ENCODE measurements around the gene SENP6. TPM values are rescaled to one million over a fixed set of nuclear protein-coding genes. Genes with fewer than 3 reads are reported as not detected.
A peak's percentile ranks its signal among the peaks of the same experiment; 100 is the strongest.

Gene SENP6
- total RNA-seq, 2 donors from 2014 or later, result 71.5 to 99.5 TPM

DNA sequence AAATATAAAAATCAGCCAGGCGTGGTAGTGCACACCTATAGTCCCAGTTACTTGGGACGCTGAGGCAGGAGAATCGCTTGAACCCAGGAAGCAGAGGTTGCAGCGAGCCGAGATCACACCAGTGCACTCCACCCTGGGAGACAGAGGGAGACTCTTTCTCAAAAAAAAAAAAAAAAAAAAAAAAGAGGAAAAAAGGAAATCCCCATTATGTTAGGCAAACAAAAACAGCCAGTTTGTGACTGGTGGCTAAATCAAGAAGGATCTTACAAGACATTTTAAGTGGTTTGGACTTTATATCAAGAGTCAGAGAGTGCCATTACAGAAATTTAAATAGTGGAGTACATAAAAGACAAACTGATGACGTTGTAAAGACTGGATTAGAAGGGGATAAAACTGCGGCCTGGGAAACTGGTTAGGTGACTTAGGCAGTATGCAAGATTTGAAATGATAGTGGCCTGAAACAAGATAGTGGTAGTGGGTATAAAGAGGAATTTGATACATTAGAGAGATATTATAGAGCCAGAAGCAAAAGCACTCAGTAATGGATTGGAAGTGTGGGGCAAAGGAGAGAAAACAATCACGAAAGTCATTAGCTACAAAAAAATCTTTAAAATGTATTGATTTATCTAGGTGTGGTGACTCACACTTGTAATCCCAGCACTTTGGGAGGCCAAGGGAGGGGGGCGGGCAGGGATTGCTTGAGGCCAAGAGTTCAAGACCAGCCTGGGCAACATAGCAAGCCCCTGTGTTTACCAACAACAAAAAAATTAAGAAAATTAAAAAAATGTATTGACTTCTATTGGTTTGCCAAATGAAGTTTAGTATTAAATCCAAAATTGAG lies 145.7 kb downstream of the SENP6 start:
- no peaks in the 10 kb centered on the region for H3K36me3 ChIP-seq
- no peaks in the 10 kb centered on the region for H3K4me1 ChIP-seq (replicated peaks)
- TF ChIP-seq, protein P1, sequence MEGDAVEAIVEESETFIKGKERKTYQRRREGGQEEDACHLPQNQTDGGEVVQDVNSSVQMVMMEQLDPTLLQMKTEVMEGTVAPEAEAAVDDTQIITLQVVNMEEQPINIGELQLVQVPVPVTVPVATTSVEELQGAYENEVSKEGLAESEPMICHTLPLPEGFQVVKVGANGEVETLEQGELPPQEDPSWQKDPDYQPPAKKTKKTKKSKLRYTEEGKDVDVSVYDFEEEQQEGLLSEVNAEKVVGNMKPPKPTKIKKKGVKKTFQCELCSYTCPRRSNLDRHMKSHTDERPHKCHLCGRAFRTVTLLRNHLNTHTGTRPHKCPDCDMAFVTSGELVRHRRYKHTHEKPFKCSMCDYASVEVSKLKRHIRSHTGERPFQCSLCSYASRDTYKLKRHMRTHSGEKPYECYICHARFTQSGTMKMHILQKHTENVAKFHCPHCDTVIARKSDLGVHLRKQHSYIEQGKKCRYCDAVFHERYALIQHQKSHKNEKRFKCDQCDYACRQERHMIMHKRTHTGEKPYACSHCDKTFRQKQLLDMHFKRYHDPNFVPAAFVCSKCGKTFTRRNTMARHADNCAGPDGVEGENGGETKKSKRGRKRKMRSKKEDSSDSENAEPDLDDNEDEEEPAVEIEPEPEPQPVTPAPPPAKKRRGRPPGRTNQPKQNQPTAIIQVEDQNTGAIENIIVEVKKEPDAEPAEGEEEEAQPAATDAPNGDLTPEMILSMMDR (IDR thresholded peaks at IDR 0.05), result no peak
- TF ChIP-seq POLR2A (IDR thresholded peaks at IDR 0.05) (no peak), POLR2AphosphoS5 (IDR thresholded peaks at IDR 0.05) (peak; percentile 83)
- H3K4me3 ChIP-seq, result no peak overlapping the region
- no peaks in the 10 kb centered on the region for H3K9me3 ChIP-seq
- peak; percentile 60 for DNase-seq (ENCODE audit: low spot score)
- H3K27ac ChIP-seq, result peak overlapping the region; percentile 26 to 57
- H3K27me3 ChIP-seq (replicated peaks; ENCODE audit: insufficient read depth), result no peaks in the 10 kb centered on the region
- 58% methylated on average over 9 of the region's 9 CpGs for WGBS
- intact Hi-C loops (cut with DNase I), result no loop called here

DNA sequence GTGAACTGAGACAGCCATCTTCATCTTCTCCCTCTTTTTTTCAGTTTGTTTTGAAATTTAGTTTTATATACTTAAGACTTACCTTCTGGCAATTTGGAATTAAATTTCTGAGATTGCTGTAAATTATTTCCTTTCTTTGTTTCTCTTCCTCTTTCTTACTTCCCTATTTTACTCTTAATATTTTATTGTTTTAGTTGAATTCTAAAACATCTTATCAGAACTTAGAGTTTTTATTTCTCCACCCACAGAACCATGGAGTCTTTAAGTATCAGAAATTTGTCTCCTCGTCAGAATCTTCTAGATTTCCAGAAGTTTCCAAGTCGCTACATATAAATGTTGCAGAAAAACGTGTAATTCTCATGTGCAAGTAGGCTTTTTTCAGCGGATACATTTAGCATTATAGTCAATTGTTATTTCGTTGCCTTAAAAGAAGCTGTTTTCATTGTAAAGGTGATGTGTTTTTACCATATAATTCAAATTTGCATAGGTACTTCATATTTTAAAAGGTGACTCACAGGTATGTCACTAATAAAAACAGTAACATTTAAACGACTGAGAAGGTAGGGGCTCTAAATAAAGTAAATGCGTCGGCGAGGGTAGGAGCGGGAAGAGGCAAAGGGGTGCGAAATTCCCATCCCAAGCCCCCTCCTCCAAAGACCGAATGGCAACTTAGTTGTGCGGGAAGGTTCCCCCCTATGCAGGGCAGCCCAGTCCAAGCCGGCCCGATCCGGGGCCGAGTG lies 146.5 kb downstream of the SENP6 start:
- H3K9me3 ChIP-seq, result no peaks in the 10 kb centered on the region
- DNase-seq (ENCODE audit: low spot score), result no peak
- TF ChIP-seq, protein P1 (IDR thresholded peaks at IDR 0.05), result no peak
- TF ChIP-seq POLR2AphosphoS5 (IDR thresholded peaks at IDR 0.05), result no peak
- 13% methylated on average over 17 of the region's 17 CpGs for WGBS
- peak overlapping the region; percentile 97 for H3K27ac ChIP-seq
- intact Hi-C loops (cut with DNase I), result no loop called here
- H3K4me1 ChIP-seq (replicated peaks), result no peaks in the 10 kb centered on the region
- H3K27me3 ChIP-seq (replicated peaks; ENCODE audit: insufficient read depth), result no peaks in the 10 kb centered on the region
- no peaks in the 10 kb centered on the region for H3K36me3 ChIP-seq
- peak overlapping the region; percentile 88 to 98 for H3K4me3 ChIP-seq

DNA sequence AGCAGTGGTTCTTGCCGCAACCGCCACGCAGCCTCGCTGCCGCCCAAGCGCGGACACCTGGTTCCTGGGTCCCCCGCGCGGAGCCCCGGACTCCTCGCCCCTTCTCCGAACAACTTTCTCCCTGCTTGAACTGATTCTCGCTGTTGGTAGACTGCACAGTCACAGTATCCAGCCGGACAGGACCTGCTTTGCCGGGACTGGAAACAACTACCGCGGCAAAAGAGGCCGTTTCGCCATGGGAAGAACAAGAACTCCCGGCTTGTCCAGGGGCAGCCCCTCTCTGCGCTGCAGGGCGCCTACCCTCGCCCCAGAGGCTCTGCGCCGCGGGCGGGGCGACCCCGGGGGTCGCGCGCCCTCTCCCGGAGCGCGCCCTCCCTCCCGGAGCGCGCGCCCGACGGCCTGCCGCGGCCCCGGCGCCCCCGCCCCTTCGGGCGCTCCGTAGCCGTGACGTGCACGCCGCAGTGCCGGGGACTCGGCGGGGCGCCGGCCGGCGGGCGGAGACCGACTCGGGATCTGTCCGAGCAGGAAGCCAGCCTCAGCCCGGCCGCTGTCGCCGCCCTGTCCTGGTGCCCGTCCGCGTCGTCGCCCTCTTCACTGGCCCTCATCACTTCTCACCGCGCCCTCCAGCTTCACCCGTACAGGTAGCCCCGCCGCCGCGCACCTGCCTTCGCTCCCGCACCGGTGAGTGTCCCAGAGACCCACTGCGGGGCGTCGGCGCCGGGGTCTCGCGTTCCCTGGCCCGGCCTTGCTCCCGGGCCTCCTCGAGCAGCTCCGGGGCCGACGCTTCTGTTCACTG lies 147.3 kb downstream of the SENP6 start, which contains the start of gene MYO6:
Gene MYO6, plus strand, starts transcription at position 497 of the 796 bp plus-strand sequence. CDS start 68,309 bp downstream, outside the sequence.
- TF ChIP-seq POLR2AphosphoS5 (IDR thresholded peaks at IDR 0.05), result no peak
- TF ChIP-seq POLR2A (IDR thresholded peaks at IDR 0.05), result peak; percentile 93
- TF ChIP-seq, protein P1 (IDR thresholded peaks at IDR 0.05), result peak in 1 of 4 experiments; percentile 3
- H3K27me3 ChIP-seq (replicated peaks; ENCODE audit: insufficient read depth), result no peaks in the 10 kb centered on the region
- under 1% methylated on average over 90 of the region's 97 CpGs for WGBS
- H3K4me1 ChIP-seq (replicated peaks), result no peaks in the 10 kb centered on the region
- intact Hi-C loops (cut with DNase I), result no loop called here
- peak; percentile 80 for DNase-seq (ENCODE audit: low spot score)
- H3K9me3 ChIP-seq, result no peaks in the 10 kb centered on the region
- peak within 1 kb of the TSS; percentile 97 for H3K27ac ChIP-seq
- no peaks in the 10 kb centered on the region for H3K36me3 ChIP-seq
- H3K4me3 ChIP-seq, result peak within 1 kb of the TSS; percentile 88 to 98

DNA sequence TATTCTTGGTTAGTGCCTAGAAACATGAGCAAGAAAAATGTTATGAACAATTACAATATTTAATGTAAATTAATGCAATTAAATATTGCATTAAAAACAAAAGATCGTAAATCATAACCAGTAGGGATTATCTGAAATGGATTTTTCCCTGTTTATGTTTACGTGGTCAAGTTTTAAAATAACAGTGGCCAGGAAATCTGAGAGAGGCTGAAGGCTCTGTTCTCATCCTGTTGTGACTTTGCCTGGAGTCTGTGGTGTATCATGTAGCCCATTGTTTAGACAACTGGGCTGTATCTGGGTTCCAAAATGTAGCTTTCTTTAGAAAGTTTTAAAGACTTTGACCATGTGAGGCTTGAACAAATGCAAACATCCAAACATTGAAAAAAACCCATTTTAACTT lies 149.8 kb downstream of the SENP6 start:
- 72% methylated on average over 2 of the region's 2 CpGs for whole genome bisulfite sequencing
- H3K27ac ChIP-seq, result no peak overlapping the region
- TF ChIP-seq POLR2A (IDR thresholded peaks at IDR 0.05) (no peak), POLR2AphosphoS5 (IDR thresholded peaks at IDR 0.05) (no peak)
- TF ChIP-seq, protein P1 (IDR thresholded peaks at IDR 0.05), result no peak

More for the DNA sequence above, 149.8 kb downstream of the SENP6 start:
- no peak for DNase-seq (ENCODE audit: low spot score)
- intact Hi-C loops (cut with DNase I), result no loop called here
- no peaks in the 10 kb centered on the region for H3K4me1 ChIP-seq (replicated peaks)
- no peaks in the 10 kb centered on the region for H3K27me3 ChIP-seq (replicated peaks; ENCODE audit: insufficient read depth)
- H3K9me3 ChIP-seq, result no peaks in the 10 kb centered on the region
- no peak overlapping the region for H3K4me3 ChIP-seq
- H3K36me3 ChIP-seq, result no peaks in the 10 kb centered on the region

All from prostate gland (tissue), 2 donors.